EL (cell line): ENCODE measurements around the gene FABP7.
"Not testable (repeated sequence)": the region's sequence is repeated elsewhere in the genome, so short reads cannot be mapped to it uniquely, and the experiment has no call there.

Experiments used
- DNase-seq: peaks from one replicate; pipeline ENCODE4 v3.0.0-alpha.2; 2016

The FABP7 gene

DNA sequence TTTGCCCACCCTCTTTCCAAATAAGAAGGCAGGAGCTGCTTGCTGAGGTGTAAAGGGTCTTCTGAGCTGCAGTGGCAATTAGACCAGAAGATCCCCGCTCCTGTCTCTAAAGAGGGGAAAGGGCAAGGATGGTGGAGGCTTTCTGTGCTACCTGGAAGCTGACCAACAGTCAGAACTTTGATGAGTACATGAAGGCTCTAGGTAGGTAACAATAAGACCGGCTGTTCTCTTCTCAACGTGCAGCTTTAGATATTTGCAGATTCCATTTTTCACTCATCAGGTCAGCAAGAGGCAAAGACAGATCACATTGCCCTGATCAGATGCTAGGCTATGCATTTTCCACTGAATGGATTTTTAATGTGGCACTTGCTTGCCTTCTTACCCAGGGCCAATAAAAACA is at the start of gene FABP7:
Gene FABP7 (plus strand): TSS at position 50 of the 400 bp plus-strand sequence. CDS start 79 bp downstream, at position 129.
- DNase-seq = no peak

DNA sequence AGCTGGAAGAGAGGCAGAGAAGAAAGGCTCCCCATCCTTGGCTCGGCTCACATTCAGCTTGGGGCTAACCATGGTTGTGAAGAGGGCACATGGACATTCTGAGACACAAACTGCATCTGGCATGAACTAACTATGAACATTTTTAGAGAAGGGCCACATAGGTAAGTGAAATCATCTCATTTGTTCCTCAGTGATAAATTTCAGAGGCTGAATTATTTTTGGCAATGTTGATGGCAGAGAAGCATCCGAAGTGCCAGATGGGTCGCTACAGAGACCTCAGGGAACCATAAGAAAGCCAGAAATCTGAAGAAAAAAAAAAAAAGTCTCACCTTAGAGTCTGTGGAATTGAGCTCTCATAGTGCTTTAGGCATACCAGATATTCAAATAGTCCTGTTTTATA is 49.2 kb upstream of the FABP7 start:
- no peak for DNase-seq

DNA sequence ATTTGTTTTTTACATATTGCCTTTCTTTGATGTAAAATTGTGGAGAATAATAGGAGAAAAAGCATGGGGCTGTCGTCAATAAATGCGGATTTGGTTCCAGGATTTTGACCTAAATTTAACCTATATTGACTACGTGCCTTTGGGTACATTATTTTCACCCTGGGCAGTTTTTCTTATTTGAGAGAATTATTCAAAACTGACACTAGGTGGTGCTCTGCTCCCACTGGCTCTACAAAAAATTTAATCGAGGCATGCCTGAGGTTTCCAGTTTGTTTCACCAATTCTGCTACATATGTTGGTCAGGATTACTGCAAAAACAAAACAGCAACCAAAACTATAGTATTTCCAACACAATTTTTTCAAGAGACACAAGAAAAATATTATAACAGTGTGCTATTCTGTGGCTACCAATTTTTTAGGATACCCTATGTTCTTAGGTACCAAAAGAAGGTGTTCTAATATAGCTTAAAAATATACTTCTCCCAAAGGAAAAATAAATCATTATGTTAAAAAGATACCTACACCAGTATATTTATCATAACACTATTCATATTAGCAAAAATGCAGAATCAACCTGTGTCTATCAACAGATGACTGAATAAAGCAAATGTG is 48.6 kb upstream of the FABP7 start:
- peak; percentile 44 for DNase-seq

DNA sequence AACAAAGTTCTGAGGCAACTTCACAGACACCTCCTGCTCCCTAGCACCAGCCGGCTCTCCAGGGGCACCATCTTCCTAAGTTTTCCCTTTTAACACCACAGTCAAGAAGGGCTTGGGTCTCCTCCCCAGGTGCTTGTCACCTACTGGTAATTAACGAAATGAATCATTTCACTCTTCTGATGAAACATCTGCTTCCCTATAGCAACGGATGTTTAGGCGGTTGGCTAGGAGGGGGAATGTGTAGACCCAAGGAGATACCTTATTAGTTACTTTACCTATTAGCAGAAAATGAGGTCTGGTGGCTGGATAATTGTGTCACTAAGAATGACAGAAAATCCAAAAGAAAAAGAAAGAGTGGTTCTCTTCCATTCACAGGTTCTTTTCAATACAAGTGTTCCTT is 46.3 kb upstream of the FABP7 start:
- DNase-seq = no peak

DNA sequence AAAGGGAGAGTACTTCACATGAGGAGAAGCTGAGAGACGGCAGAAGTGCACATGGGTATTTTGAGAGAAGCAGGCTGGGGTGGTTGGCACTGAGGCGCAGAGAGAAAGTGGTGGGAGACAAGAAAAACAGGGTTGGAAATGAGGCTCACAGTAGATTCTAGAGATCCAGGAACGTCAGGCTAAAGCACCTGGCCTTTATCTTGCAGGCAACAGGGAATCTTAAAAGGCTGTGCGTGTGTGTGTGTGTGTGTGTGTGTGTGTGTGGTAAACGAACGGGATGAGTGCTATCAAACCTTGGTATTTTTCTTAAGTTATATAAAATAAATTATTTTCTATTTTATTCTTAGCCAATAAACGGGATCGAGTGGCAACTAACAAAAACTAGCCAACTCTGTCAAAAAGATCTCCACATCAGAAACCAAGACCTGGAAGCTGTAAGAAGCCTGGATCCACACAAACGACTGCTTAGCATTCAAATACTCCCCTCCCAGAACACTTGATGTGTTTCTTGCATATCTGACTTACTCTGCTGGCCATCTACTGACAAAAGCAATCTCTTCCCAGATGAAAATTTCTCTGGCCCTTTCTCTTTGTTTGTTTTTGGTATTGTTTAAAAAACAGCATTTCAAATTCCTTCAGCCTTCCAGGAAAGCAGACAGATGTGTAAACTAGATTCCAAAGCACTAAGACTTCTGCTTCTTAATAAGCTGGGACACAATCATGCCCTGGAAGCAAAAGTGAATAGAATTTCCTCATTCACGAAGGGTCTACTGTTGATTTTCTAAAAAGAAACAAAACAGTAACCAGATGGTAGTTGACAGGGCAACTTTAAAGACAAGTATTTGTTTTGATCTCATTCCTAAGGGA is 44.8 kb upstream of the FABP7 start:
- no peak for DNase-seq

DNA sequence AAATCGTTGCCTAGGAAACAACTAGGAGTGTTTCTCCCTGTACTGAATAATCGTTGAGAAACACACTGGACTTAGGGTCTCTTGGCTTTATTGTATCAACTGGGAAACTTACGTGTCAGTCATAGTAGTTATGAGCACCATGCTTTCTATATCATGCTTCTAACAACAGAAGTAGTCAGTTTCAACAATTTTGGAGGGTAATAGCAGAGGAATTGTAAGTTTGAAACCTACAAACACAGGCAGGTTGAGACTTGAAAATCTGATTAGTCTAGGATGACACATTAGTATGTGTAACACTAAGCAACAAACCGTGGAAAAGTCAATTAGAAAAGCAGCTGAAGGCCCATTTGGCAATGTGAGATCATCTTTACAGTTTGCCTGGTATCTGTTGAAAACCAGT is 43.9 kb upstream of the FABP7 start:
- no peak for DNase-seq

DNA sequence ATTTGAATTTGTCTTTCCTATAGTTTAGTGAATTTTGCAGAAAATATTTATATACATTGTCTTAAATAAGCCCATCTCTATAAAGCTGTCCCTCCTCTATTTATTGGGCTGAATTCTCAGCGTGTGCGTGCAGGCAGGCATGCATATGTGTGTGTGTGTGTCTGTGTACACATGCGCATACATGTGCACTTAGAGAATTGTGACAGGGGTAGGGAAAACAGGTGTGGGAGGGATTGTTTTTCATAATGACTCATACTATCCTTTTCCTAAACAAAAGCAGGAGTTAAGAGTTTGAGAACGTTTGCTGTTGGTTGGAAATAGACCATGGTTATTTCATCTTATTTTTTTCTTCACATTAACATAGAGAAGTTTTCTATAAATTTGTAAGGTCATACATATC is 43.4 kb upstream of the FABP7 start:
- DNase-seq = no peak

DNA sequence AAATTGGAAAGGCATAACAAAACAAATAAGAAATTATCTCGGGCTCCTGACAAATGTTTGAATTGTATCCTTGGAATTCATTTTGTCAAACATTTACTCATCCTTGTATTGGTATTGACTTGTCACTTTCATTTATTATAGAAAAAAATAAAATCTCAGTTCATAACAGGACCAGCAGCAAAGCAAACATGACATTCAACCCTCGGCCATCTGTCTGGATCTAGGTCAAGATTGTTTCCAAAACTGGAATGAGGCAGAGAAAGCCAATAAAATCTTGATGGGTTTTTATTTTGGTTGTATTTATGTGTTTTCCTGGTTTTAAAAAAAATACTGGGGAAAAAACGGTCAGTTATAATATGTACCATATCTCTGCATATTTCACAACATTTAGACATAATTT is 42.9 kb upstream of the FABP7 start:
- no peak for DNase-seq

DNA sequence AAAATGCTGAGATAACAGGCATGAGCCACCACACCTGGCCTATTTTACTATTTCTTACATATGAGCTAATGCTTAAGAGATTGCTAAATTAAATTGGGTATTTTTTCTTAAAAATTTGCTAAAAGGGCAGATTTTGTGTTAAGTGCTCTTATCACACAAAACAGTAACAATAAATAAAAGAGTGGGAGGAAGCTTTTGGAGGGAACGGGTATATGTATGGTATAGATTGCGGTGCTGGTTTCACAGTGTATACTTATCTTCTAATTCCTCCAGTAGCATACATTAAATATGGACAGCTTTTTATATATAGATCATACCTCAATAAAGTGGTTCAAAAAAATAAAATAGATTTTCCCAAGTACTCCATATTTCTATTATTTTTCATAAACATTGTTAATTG is 39.4 kb upstream of the FABP7 start:
- DNase-seq = no peak

DNA sequence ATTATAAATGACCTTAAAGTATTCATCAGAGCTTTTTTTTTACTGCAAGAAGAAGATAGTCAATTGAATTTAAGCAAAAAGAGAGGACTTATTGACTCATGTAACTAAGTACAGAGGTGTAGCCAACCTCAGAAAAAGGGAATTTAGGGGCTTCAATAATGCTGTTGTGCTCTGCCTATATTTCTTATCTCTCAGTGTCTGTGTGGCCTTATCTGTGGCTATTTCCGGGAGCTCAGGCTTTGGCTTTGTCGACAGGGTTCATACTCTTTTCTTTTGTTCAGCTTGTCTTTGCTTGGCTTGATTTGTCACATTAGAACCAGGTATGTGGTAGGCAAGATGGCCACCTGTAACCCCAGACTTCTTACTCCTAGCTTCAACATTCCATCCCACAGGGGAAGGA is 38.6 kb upstream of the FABP7 start:
- no peak for DNase-seq

DNA sequence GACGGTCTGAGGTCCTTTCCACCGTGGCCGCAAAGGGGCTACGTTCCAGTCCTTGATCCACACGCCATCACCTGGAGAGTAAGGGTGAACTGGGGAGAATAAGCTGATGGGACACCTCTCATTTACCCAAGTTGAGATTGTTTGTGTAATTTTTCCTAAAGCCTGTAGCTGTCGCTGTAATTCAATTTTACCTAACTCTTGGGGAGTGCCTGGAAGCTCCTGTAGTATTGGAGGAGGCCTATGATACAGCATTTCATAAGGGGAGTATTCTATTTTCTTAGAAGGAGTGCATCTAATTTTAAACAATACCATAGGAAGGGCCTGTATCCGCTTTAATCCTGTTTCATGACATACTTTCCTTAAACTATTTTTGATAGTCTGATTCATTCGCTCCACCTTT is 35.3 kb upstream of the FABP7 start:
- DNase-seq = not testable (repeated sequence)

DNA sequence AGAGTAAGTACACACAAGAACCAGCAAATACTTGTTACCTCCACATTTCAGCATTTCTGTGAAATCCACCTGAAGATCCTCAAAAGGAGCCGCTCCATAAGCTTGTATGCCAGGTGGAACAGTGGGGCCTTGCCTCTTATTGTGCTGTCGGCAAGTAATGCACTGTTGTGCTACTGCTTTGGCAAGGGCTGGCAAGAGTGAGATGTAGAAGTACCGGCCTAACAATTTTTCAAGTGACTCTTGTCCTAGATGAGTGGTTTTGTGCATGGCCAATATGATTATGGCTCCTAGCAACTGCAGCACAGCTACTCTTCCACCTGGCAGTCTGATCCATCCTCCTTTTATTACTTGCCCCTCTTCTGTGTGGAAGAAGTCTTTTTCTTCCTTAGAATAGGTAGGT is 34.7 kb upstream of the FABP7 start:
- DNase-seq = not testable (repeated sequence)

DNA sequence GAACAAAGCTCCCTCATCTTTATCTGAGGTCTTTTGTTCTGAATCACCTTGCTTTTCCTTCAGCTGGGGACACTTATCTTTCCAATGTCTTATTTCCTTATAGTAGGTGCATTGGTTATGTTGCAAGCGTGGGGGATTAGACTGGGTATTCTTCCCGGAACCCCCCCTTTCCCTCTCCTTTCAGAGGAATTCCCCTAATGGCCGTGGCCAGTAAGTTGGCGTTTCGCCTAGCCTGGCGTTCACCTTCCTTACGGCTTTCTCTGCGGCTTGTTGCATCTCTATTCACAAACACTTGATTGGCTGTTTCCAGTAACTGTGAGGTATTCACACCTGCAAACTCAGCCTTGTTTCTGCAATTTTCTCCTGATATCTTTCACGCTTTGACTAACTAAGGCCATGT is 32.8 kb upstream of the FABP7 start:
- no peak for DNase-seq

DNA sequence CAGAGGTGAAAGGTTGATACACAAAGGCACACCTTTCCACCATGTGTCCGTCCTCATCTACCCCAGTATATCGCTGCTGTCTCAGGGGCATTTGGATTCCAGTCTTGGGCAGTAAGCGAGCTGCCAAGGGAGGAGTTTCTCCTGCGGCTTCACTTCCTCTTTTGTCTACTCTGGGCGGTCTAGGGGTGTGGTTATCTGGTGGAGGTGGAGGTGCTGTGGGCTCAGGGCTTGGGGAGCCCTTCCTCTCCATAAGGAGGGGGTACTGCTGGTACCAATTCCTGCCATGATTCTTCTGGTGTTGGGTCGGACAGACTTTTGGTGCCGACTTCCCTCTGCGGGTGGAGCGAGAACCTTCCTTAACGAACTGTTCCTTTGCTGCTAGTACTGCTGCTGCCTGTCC is 31.9 kb upstream of the FABP7 start:
- DNase-seq = no peak

DNA sequence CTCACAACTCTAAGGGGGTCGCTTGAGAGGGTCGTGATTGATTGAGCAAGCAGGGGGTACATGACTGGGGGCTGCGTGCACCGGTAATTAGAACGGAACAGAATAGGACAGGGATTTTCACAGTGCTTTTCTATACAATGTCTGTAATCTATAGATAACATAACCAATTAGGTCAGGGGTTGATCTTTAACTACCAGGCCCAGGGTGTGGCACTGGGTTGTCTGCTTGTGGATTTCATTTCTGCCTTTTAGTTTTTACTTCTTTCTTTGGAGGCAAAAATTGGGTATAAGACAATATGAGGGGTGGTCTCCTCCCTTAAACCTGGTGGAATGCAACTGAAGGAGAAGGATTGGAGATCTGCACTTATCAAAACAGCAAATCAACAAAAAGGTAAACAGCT is 30.6 kb upstream of the FABP7 start:
- DNase-seq = not testable (repeated sequence)

DNA sequence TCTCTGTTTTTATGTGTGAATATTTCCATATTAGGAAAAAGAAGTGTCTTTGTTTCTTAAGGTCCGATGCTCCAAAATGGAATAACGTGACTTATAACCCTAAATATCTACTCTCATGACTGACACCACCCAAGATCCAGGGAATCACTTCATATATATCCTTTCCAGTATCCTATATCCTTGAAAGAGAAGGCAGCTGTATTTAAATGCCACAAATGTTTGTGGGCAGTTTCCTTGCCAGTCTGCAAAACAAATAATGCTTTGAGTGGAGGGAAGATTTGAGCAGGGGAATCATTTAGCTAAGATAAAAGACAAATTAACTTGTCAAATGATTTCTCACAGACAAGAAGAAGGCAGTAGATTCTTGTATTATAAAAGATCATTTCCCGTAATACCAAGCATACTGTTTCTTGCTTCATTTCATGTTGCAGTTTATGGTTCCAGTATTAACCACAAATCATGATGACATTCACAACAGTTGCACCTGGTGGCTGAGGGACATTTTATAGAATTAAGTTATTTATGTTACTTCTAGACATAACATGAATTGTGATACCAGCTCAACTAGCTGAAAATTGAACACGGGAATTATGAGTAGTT is 30.0 kb upstream of the FABP7 start:
- no peak for DNase-seq

DNA sequence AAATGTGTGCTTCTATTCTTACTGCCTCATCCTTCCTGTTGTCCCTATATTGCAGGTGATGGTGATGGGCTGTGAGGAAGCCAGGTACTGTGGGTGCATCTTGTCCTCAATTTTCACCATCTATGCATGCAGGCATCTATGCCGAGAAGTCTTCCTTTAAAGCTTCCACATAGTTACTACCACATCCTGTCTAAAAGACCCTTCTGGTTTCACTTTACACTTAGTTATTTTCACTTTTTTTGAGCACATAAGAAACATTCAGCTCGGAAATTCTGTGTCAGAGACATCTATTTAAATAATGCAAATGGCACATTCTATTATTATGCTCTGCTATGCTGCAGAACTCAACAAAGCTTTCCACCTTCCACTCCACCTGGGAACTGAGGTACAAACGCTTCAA is 28.2 kb upstream of the FABP7 start:
- DNase-seq = no peak

DNA sequence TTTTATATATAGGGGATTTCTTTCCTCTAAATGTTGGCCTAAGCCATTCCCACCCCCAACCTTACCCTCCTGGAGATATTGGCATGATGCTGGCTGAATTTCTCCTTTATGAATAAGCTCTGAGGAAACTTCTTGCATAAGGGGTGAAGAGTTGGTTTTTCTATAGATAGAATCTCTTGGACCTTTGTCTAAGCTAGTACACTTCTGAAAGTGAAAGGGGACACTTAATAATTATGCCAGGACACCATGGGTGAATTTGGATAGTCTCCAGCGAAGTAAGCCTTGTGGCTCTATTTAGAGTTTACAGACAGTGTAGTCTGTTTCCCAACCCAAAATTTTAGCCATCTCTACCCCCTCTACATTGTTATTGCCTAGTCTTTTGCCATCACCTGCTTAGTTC is 27.1 kb upstream of the FABP7 start:
- DNase-seq = no peak

DNA sequence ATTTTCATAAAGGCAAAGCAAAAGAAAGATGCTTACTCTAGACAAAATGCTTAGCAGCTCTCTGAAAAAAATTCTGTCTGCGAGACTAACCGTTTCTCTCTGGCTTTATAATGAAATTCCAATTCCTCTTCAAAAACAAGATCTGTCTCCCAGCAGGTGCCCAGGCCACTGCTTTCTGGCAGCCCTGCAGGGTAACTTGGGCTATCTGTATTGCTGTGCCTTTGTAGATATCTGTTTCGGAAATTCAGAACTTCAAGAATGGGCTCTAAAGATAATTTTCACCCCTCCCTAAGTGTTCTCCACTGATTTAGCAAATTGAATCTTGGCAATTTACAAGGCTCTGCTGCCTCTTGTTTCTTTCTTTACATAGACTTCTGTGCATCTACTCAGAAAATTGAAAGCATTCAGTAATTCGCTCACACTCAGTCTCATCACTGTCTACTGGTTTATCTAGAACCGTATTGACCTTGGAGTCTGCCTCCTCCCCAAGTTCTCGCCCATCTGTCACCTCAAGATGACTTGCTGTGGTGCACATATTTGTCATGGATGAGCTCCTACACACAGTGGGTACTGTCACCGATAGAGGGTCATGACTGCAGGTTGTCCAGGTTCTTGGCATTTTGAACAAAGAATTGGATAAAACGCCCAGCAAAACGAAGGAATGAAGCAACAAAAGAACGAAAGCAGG is 26.4 kb upstream of the FABP7 start:
- no peak for DNase-seq

DNA sequence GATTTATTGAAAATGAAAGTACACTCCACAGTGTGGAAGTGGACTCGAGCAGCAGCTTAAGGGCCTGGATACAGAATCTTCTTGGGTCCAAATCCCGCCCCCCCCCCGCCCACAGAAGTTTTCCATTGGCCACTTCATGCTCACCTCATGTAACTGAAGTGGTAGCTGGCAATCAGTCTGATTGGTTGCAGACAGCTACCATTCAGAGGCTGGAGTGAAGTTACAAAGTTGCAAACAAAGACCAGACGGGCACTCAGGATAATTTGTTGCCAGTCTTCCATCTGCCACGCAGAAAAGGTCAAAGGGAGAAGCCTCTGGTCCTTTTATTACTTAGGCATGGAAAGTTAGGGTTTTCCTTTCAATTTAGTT is 25.8 kb upstream of the FABP7 start:
- peak; percentile 9 for DNase-seq

DNA sequence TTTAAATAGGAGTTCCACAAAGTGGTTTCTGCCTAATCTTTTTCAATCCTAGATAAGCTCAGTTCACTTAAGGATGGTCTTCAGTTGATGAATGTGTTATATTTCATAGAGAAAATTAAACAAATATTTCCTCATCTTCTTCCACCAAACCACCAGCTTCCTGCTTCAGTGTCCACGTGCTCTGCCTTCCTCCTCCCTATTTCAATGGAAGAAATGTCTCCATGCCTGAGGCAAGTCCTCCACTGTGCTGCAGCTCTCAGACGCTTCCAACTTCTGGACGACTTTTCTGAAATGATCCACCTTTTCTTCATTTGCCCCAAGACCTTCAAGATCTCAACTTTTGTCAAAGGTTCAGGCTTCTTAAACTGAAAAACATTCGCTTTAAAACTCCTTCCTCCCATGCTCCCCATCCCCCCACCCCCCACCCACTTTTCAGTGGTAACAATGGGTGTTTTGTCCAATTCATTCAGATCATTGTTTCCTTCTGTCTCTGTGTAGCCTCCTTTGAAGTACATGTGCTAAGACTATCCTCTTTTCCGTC is 25.3 kb upstream of the FABP7 start:
- DNase-seq = no peak

DNA sequence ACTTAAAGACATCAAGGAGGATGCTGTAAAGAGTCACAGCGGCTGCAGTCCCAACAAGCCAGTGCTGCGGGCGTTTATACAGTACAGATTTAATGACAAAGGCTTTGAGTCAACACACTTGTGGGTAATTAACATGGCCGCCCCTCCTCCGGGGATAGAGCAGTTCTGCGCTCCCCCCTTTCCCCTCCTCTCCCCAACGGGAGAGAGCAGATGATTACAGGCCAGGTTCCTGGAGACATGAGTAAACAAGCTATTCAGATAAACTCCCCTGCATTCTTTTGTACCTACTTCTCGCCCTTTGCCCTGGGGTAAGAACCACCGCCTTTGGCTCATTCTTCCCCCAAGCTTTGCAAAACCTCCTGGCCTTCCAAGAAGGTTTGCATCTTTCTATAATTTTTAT is 23.6 kb upstream of the FABP7 start:
- DNase-seq = no peak

DNA sequence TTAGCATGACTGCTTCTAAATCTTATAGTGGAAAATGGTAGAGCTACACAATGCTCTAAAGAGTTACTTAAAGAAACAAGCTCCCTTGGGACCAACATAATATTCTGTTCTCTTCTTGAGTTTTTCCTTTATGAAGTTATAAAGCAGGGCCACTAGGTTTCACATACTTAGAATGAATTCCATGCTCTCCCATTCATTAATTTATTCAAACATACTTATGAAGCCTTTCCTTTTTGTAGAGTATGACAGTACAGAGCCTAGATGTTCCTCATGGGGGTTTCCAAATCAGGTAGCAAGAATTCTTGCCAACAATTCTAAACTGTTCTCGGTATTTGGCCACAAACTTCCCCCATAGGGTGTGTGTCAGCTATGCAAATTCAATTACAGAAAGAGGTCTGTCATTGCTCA is 20.6 kb upstream of the FABP7 start:
- no peak for DNase-seq
